MCF 10A (cell line): ENCODE data around the gene SEZ6L. TPM values are rescaled to one million over a fixed set of nuclear protein-coding genes. Genes with fewer than 3 reads are reported as not detected.

Experiments used
- BruUV-seq: library from RNA; stranded (reverse); fragments of 400-500 nt; replicated peaks from 2 replicates; lab custom pipeline; 2021; lab: Mats Ljungman, UMichigan
- CTCF ChIA-PET: fragments of 300-600 bp; sonication (Branson Sonifier 250); formaldehyde crosslinking; extraction: SDS; loops from one replicate; lab custom pipeline; 2021; ENCODE audit warnings: antibody characterized with exemption, inconsistent platforms; lab: Yijun Ruan, JAX
- POLR2A ChIA-PET: fragments of 300-600, 350-650 bp; sonication (Branson Sonifier 250); formaldehyde crosslinking; extraction: SDS; loops from one replicate; lab custom pipeline; 2020; ENCODE audit warnings: antibody characterized with exemption, inconsistent platforms; lab: Yijun Ruan, JAX
- DNase-seq: peaks from one replicate; pipeline ENCODE4 v3.0.0-alpha.2; 2018; ENCODE audit not compliant: unreplicated experiment
- H3K27ac Mint-ChIP-seq: one replicate; pipeline ENCODE4 v1.8.0; 2022; ENCODE audit warnings: mild to moderate bottlenecking, low read depth, mixed read lengths; ENCODE audit not compliant: unreplicated experiment
- H3K27me3 Mint-ChIP-seq: one replicate; pipeline ENCODE4 v1.8.0; 2022; ENCODE audit warnings: mixed read lengths; ENCODE audit not compliant: insufficient read depth, unreplicated experiment
- H3K36me3 Mint-ChIP-seq: one replicate; pipeline ENCODE4 v1.8.0; 2022; ENCODE audit warnings: mild to moderate bottlenecking, moderate library complexity, mixed read lengths; ENCODE audit not compliant: insufficient read depth, unreplicated experiment
- H3K4me1 Mint-ChIP-seq: one replicate; pipeline ENCODE4 v1.8.0; 2022; ENCODE audit warnings: mixed read lengths; ENCODE audit not compliant: insufficient read depth, unreplicated experiment
- H3K4me3 Mint-ChIP-seq: one replicate; pipeline ENCODE4 v1.8.0; 2022; ENCODE audit warnings: mild to moderate bottlenecking, moderate library complexity, mixed read lengths; ENCODE audit not compliant: unreplicated experiment
- H3K9me3 Mint-ChIP-seq: one replicate; pipeline ENCODE4 v1.8.0; 2022; ENCODE audit warnings: mixed read lengths; ENCODE audit not compliant: unreplicated experiment
- CTCF ChIP-seq: fragments of 200-600 bp; IDR thresholded peaks from one replicate; pipeline ENCODE4 v1.8.0; 2022; ENCODE audit warnings: antibody characterized with exemption, mild to moderate bottlenecking; ENCODE audit not compliant: unreplicated experiment
- intact Hi-C: fragments of 100-400 bp; cut with micrococcal nuclease; formaldehyde crosslinking; loops from 2 replicates; pipeline ENCODE4 v1.14.1; 2022
- total RNA-seq: library from RNA; stranded (reverse); gene quantifications from 2 replicates; pipeline ENCODE4 v1.2.3, GENCODE V29; 2022

SEZ6L gene
- total RNA-seq, 1 experiment from 2014 or later = not detected

GRCh38 chr22:26159886-26160285 lies 9.4 kb upstream of the SEZ6L start:
- intact Hi-C loops = no loop called here
- ChIA-PET POLR2A (no interaction called here), CTCF (no interaction called here)
- Mint-ChIP-seq H3K27ac (no peak overlapping the region), H3K27me3 (peaks cover 62% of the 10 kb centered on the region), H3K36me3 (no peaks in the 10 kb centered on the region), H3K4me1 (no peaks in the 10 kb centered on the region), H3K9me3 (no peaks in the 10 kb centered on the region), H3K4me3 (no peak overlapping the region)
- no peak for DNase-seq
- no TSS peak for BruUV-seq
- no peak for TF ChIP-seq CTCF

GRCh38 chr22:26161746-26162145 lies 7.5 kb upstream of the SEZ6L start:
- no peak for TF ChIP-seq CTCF
- ChIA-PET CTCF (no interaction called here), POLR2A (no interaction called here)
- Mint-ChIP-seq H3K9me3 (no peaks in the 10 kb centered on the region), H3K36me3 (no peaks in the 10 kb centered on the region), H3K27ac (no peak overlapping the region), H3K27me3 (peaks cover 80% of the 10 kb centered on the region), H3K4me1 (no peaks in the 10 kb centered on the region), H3K4me3 (no peak overlapping the region)
- DNase-seq = no peak
- no TSS peak for BruUV-seq
- intact Hi-C loops = no loop called here

- ChIA-PET POLR2A (no interaction called here), CTCF (interaction anchor here (1.1 kb wide), 1 partner anchor 9 kb away, joined by 3 read pairs; no protein-coding TSS in a partner anchor)
- Mint-ChIP-seq H3K36me3 (no peaks in the 10 kb centered on the region), H3K27ac (no peak overlapping the region), H3K4me3 (no peak overlapping the region), H3K27me3 (peaks cover 88% of the 10 kb centered on the region), H3K4me1 (no peaks in the 10 kb centered on the region), H3K9me3 (no peaks in the 10 kb centered on the region)
- BruUV-seq = no TSS peak
- intact Hi-C loops = no loop called here
- TF ChIP-seq CTCF = no peak
- no peak for DNase-seq
Observed at GRCh38 chr22:26162926-26163325, 6.3 kb upstream of the SEZ6L start.

- no peak for TF ChIP-seq CTCF
Observed at GRCh38 chr22:26164174-26164573, 5.1 kb upstream of the SEZ6L start.

More at GRCh38 chr22:26164174-26164573, 5.1 kb upstream of the SEZ6L start:
- ChIA-PET CTCF (interaction anchor here (1.1 kb wide), 1 partner anchor 8 kb away, joined by 3 read pairs; no protein-coding TSS in a partner anchor), POLR2A (no interaction called here)
- Mint-ChIP-seq H3K27me3 (peaks cover 77% of the 10 kb centered on the region), H3K36me3 (no peaks in the 10 kb centered on the region), H3K4me3 (no peak overlapping the region), H3K4me1 (no peaks in the 10 kb centered on the region), H3K9me3 (no peaks in the 10 kb centered on the region), H3K27ac (no peak overlapping the region)
- intact Hi-C loops = no loop called here
- no peak for DNase-seq
- no TSS peak for BruUV-seq
